Right ventricle myocardium superior (tissue), 1 donor: Measurements from ENCODE around the gene RHBDF1. TPM values are rescaled to one million over a fixed set of nuclear protein-coding genes. Genes with fewer than 3 reads are reported as not detected.

Source experiments
- ATAC-seq: fragments of 200-7000 bp; cut with Tn5 transposase; one replicate; pipeline ENCODE4 v1.9.1; 2020; ENCODE audit warnings: mild to moderate bottlenecking; ENCODE audit not compliant: poor library complexity
- DNase-seq: peaks from one replicate; pipeline ENCODE4 v3.0.0-alpha.2; 2020
- intact Hi-C: fragments of 100-400 bp; cut with DNase I; formaldehyde crosslinking; loops from one replicate; pipeline ENCODE4 v1.11.2; 2022
- total RNA-seq: library from RNA; stranded (reverse); fragmentation: NEBNext Ultra II Directional; extraction: Animal tissue kit (Norgen Biotek cat#: 25700); gene quantifications from one replicate; pipeline ENCODE4 v1.2.1, GENCODE V29; 2021
- donor health status: DM: no; HTN: yes; CAD: no; lungs with severe emphysema.

Gene RHBDF1
- total RNA-seq, 1 donor from 2014 or later: 16.6 TPM

DNA sequence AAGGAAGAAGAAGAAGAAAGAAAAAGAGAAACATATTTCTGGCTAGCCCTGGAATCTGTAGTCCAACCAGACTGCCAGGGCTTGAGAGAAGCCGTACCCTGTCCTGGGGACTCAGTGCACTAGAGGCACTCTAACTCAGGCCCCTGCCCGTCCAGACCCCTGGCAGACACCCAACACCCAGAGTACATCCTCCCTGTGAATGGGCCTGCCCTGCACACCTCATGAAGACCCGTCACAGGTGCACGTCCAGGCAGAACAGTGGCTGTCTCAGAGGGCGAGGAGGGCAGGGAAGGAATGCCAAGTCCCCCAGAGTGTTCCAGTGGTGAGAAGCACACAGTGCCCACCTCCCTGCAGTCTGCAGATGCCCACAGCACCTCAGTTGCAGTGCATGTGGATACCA, 28.6 kb upstream of the RHBDF1 start:
- DNase-seq (no peak), ATAC-seq (no peak)
- intact Hi-C loops: no loop called here

DNA sequence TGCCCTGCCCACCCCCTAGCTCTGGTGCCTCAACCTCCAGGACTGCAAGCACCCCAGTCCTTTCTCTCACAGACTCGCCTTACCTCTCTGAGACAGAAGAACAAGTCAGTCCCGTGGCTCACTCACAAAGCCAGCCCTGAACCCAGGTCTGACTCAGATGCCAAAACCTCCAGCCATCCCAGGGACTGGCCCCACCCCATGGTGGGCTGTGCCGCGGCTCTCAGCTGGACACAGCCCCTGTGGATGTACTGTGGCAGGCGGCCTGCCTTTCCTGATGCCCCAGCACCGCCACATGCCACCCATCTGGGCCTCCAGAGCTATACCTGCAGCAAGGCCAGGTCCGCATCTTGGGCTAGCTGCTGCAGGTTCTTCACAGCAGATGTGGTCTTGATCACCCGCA, 25.4 kb upstream of the RHBDF1 start:
- ATAC-seq: no peak
- DNase-seq: no peak
- intact Hi-C loops: no loop called here

DNA sequence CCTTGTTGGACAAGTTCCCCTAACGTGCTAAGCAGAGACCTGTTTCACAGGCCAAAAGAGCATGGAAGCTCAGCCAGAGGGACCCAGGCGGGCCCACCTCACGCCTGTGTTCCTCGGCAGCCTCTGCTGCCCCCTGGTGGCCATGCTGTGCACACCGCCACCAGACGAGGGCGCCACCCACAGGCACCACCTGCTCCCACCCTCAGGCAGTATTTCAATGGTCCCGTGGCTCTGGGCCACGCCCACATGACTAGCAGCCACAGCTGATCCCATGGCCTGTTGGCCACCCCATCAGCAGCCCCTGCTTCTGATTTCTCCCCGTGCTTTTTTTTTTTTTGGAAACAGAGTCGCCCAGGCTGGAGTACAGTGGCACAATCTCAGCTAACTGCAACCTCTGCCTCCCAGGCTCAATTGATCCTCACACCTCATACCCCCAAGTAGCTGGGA, 24.5 kb upstream of the RHBDF1 start:
- DNase-seq (peak; percentile 94), ATAC-seq (peak; percentile 86)
- intact Hi-C loops: loop anchor here (1.0 kb wide), 1 partner anchor 31 kb away; no protein-coding TSS in a partner anchor

DNA sequence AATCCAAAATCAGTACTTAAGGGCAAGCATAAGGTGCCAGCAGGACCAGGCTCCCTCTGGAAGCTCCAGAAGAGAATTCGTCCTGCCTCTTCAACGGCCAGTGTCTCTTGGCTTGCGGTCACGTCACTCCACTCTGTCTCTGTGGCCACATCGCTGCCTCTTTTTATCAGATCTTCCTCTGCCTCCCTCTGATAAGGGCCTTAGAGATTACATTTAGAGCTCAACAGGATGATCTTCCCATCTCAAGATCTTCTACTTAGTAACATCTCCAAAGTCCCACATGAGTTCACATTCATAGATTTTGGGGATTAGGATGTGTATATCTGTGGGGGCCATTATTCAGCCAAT, 22.5 kb upstream of the RHBDF1 start:
- intact Hi-C loops: no loop called here
- DNase-seq (no peak), ATAC-seq (no peak)

DNA sequence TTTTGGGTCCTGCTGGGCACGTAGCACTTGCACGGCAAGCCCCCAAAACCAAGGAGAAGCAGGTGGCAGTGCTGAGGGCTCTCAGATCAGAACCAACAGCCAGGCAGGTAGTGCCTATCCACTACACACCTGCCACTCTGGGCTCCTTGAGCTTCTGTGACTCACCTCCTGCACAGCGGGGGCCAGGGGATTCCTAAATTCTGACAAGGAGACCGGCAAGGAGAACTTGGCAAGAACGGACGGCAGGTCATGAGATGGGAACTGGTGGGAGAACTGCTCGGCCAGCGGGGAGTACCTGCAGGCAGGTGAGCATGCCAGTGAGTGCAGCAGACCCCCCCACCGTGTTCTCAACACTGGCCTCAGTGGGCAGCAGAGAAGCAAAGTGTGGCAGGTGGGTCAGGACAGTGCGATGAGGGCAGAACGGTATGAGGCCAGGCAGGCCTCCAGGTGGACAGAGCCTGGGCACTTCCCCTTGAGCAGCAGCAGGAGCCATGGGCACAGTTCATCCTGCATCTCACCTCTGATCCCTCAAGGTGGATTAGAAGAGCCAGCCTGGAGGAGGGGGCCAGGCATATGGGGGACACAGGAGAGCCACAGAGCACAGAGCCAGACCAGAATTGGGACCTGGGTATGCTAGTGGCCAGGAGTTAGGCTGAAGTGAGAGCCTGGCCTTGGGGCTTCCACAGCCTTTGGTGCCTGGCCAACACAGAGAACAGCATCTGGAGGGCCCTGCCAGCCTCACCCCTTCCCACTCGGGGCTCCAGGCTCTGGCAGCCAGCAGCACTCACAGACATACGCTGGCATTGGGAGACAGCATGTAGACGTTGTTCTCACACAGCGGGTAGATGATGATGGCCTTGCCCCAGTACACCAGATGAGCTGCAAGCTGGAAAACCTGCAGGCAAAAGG, 20.3 kb upstream of the RHBDF1 start:
- DNase-seq (no peak), ATAC-seq (no peak)
- intact Hi-C loops: no loop called here

DNA sequence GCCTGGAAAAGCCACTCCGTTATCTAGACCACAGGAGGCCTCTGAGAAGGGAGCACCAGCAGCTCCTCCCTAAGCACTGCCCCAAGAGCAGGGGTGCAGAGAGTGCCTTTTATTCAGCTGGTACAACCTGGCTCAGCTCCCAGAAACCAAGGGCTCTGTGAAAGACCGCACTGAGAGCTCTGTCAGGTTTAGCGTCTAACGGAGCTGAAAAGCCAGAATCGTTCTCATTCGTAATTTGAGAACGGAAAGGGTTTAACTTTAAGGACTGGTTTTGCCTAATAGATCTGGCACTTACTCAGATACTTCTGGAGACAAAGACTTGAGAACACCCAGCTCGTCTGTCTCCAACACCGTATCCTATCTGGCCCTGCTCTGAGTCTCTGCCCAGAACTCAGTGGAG, 19.1 kb upstream of the RHBDF1 start:
- peak; percentile 82 for ATAC-seq
- intact Hi-C loops: no loop called here
- DNase-seq: no peak

DNA sequence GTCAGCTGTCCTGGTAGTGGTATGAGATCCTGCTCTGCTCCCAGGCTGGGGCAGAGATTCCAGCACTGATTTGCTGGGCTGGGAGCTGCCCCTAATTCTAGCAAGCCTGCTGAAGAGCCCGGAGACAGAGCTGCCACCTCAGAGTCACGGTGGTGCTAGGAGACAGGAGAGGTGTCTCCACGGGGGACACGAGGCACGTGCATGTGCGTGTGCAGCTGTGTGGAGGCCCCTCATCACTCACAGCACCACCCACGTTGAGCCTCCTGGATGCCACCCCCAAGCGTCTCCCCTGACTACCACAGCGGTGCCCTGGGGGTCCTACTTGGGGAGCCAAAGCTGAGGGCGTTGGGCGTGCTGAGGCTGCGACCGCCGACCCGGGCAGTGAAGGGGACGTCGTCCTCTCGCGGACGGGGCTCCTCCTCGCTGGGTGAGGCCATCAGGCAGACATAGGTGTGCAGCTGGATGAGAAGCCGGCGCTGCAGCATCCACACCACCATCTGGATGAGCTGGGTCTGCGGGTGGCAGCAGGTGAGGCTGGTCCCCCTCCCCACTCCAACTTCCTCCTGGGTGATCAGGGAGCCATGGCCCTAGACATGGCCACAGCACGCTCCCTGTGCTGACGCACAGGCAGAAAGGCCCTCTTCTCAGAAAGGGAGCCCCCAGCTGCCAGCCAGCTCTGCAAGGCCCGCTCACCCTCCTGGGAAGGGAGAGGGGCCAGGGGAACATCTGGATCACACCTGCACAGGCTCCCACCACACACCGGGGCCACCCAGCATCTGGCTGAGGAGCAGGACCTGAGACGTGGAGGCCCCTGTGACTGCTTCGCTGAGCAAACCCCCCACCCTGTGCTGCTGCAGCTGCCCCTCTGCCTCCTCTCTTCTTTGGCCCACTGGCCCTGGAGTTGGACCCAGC, 17.2 kb upstream of the RHBDF1 start:
- ATAC-seq (no peak), DNase-seq (no peak)
- intact Hi-C loops: no loop called here

DNA sequence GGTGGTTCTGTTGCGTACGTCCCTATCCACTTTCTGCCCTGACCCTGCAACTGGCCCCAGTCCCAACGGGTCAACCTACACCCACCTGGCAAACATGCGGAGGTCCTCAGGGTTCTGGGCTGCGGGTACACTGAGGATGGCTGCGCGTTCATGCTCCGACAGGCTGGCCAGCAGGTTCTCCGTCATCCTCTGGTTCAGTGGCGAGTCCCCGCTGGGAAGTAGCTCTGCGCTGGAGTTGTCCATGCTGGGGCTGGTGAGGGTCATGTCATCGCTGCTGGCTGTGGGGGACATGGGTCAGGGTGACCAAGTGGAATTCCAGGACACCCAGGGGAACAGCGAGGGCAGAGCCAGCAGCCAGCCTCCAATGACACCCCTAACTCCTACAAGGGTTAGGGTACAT, 16.2 kb upstream of the RHBDF1 start:
- ATAC-seq (no peak), DNase-seq (no peak)
- intact Hi-C loops: no loop called here

DNA sequence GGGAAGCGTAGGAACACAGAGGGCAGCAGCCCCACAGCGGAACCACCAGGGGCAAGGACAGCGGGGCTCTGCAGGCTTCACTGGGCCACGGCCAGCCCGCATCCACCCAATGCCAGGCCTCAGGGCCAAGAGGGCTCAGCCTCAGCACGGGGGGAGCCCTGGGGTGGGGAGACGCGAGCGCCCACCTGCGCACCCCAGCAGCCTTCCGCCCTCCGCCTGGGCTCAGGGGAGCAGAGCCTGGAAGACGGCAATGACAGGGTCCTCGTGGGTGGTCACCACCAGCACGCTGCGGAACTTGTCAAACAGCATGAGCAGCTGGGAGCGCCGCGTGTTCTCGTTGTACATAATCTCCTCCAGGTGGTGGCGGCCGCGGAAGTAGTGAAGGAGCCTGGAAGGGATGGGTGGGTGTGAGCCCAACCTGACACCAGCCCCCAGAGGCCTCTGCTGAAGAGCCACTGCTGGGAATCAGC, 14.1 kb upstream of the RHBDF1 start:
- intact Hi-C loops: no loop called here
- DNase-seq (no peak), ATAC-seq (no peak)

DNA sequence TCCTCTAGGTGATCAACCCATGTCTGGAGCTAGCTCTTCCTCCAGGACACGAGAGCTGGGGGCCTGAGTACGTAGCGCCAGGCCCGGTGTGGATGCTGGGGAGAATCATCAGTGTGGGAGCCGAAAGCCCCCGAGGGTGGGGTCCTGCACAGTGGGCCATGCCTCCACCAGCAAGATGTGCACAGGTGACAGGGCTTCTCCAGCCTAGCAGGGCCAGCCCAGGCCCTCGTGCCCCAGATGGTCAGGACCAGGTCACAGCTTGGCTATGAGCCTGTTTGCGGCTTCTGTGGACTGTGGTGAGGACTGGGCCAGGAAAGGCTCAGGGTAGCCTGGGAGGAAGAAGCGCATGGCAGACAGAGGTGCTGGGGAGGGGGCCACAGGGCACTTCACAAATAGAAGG, 13.4 kb upstream of the RHBDF1 start:
- no peak for DNase-seq
- ATAC-seq: no peak
- intact Hi-C loops: no loop called here

DNA sequence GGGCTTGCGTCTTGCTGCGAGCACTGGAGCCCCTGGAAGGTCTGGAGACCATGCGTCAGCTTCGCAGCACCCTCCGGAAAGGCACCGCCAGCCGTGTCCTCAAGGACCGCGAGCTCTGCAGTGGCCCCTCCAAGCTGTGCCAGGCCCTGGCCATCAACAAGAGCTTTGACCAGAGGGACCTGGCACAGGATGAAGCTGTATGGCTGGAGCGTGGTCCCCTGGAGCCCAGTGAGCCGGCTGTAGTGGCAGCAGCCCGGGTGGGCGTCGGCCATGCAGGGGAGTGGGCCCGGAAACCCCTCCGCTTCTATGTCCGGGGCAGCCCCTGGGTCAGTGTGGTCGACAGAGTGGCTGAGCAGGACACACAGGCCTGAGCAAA, 13.0 kb upstream of the RHBDF1 start:
- DNase-seq: no peak
- intact Hi-C loops: no loop called here
- no peak for ATAC-seq

DNA sequence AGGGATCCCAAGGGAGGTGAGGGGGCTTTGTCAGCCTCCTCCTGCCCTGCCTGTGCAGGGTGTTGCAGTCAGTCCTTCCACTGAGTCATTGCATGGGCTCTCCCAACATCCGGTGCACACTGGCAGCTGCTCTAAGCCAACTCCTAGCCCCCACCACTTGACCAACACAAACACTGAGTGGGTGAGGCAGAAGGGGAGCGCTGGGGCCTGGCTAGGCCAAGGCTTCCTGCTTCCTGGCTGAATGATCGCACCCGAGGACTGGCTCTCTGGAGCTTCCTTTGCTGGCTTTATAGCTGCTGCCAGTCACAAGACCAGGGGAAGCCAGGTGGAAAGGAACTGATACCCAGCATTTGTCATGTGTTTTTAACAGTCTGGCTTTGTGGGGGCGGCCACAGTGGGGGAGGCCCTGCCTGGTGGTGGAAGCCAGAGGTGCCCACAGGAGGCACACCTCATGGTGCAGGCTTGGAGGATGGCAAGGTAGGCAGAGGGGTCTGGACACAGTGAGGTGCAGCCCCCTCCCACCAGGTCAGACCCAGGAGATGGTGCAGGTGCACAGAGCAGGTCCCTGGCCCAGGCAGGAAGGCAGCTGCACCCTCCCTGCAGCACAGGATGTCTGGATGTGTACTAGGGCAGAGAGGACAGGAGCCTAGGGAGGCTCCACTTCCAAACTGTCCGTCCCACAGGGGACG, 12.4 kb upstream of the RHBDF1 start:
- intact Hi-C loops: no loop called here
- DNase-seq: peak; percentile 73
- ATAC-seq: peak; percentile 52

DNA sequence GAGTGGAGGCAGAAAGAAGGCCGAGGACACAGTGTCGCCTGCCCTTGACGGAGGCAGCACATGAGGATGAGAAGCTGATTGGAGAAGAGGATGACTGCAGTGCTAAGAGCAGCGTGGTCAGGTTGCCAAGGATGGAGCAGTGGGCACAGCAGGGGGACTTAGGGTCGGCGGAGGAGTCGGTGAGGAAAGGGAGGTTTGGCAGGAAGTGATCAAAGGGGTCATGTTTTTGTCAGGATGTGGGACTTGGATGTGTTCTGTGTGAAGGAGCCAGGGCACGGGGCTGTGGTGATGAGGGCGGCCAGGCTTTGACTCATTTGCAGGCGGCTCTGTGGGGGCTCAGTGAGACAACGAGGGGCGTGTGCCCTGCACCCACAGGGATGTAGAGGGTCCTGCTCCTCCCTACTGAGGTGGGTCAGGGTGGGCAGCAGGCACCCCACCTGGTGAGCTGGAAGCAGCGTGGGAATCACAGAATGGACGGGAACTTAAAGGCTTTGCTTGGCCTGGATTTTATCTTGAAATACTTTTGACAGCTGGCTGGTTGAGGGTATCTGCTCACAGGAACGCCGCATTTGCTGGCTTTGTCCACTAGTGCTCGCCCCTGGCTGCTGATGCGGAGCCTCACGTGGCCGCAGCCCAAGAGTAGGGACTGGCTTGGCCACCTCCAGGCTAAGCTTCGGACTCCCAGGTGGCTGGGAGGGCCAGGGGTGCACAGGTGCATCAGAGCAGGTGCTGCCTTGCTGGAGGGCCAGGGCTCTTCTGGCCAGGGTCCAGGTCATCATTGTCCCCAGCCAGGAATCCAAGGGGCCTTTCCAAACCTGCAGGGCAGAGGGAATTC, 11.6 kb upstream of the RHBDF1 start:
- DNase-seq (no peak), ATAC-seq (peak; percentile 19)
- intact Hi-C loops: no loop called here

DNA sequence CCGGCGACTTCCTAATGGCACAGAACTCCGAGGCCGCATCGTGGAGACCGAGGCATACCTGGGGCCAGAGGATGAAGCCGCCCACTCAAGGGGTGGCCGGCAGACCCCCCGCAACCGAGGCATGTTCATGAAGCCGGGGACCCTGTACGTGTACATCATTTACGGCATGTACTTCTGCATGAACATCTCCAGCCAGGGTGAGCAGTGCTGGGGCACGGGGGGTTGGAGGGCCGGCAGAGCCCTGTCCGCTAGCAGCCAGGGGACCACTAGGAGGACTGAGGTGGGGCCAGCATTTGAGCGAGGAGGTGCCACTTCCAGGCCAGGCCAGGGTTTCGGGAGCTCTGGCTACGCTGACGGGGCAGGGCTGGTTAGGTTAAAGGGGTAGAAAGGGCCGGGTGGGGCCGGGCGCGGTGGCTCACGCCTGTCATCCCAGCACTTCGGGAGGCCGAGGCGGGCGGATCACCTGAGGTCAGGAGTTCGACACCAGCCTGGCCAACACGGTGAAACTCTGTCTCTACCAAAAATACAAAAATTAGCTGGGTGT, 10.7 kb upstream of the RHBDF1 start:
- no peak for ATAC-seq
- intact Hi-C loops: no loop called here
- DNase-seq: no peak

DNA sequence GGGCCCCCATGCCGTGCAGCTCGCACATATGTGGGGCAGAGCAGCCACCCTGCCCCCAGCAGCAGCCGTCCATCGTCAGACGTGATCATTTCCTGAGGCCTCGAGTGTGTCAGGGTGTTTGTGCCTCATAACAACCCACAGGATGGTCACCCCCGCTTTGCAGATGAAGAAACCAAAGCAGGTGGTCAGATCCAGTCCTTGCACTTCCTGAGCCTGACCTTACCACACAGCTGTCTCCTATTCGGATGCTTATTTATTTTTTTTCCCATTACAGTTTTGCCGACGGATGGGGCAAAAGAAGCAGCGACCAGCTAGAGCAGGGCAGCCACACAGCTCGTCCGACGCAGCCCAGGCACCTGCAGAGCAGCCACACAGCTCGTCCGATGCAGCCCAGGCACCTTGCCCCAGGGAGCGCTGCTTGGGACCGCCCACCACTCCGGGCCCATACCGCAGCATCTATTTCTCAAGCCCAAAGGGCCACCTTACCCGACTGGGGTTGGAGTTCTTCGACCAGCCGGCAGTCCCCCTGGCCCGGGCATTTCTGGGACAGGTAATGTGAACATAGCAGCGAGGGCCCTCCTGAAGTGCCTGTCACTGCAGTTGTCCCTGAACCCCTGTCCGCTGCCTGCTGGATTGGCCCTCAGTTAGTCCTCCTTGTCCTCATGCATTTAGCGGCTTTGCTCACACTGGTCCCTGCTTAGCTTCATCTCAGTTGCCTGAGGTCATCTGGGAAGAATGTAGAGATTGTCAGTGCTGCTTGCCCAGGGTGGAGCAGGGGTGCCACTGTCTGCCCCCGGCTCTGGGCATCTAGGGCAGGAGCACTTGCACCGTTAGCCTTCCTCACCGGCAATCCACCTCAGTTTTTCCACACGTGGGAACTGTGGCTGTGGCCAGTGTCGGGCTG, 7.0 kb upstream of the RHBDF1 start:
- DNase-seq (no peak), ATAC-seq (no peak)
- intact Hi-C loops: no loop called here

DNA sequence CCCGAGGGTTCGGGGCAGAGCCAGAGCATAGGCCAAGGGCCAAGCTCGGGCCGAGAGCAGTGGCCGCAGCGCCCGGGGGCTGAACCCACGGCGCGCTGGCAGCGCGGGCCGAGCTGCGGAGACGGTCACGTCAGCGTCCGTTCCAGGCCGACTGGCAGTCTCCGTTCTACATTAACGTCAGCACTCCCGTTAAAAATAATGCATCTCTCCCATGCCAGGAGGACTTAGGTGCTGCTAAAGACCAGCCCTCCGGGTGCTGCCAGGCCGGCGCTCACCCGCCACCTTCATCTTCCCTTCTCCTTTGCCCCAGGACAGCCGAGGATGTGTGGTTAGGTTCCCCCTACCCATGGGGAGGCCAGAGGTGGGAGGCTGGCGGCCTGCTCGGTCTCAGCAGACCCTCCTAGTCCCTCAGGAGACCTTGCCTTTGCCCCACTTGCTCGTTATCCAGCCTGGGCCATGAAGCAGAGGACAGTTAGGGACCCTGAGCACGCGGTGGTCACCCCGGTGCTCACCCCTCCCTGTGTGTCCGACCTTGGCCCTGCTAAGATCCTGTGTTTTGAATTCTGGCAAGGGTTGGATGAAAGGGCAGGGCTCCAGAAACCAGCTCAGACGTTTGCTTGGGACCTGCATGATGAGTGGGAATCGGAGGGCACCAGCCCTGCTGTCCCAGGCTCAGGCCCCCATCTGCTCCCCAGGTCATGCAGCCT, 6.2 kb upstream of the RHBDF1 start:
- ATAC-seq (no peak), DNase-seq (peak; percentile 64)
- intact Hi-C loops: no loop called here
